SU-DHL-6 (cell line): ENCODE measurements around the gene WNT7A.

Experiments used
- H2AFZ ChIP-seq: fragments of 200-600 bp; sonication (generic); 2 replicates; pipeline ENCODE4 v1.6.1; 2014; ENCODE audit warnings: low read depth, mild to moderate bottlenecking, moderate library complexity, mixed read lengths, antibody characterized with exemption, low read length; ENCODE audit not compliant: severe bottlenecking
- H3F3A ChIP-seq: fragments of 200-600 bp; shearing (Covaris generic); 2 replicates; pipeline ENCODE4 v1.6.0; 2016; ENCODE audit warnings: antibody characterized with exemption, mild to moderate bottlenecking; ENCODE audit not compliant: insufficient read depth
- H3K27ac ChIP-seq: fragments of 200-600 bp; sonication (generic); 2 replicates; pipeline ENCODE4 v1.5.1; 2016; ENCODE audit warnings: low read depth, mild to moderate bottlenecking, low read length, moderate library complexity, mixed read lengths
- H3K27me3 ChIP-seq: fragments of 200-600 bp; sonication (generic), shearing (Covaris generic); 2 replicates; pipeline ENCODE4 v1.6.0; 2014; ENCODE audit warnings: mild to moderate bottlenecking, low read length
- H3K36me3 ChIP-seq: fragments of 200-600 bp; sonication (generic); 2 replicates; pipeline ENCODE4 v1.6.1; 2014; ENCODE audit warnings: mild to moderate bottlenecking, low read length, mixed read lengths
- H3K4me2 ChIP-seq: fragments of 300-600, 200-600 bp; shearing (Covaris generic), sonication (generic); 2 replicates; pipeline ENCODE4 v1.6.0; 2014; ENCODE audit warnings: low read length, low read depth, mild to moderate bottlenecking; ENCODE audit not compliant: poor library complexity, severe bottlenecking
- H3K4me3 ChIP-seq: fragments of 200-600 bp; sonication (generic); 2 replicates; pipeline ENCODE4 v1.5.1; 2014; ENCODE audit warnings: antibody characterized with exemption, low read length, mild to moderate bottlenecking, mixed read lengths; ENCODE audit not compliant: insufficient read depth, poor library complexity, severe bottlenecking
- H3K79me2 ChIP-seq: fragments of 200-600 bp; sonication (generic); 2 replicates; pipeline ENCODE4 v1.6.1; 2014; ENCODE audit warnings: mild to moderate bottlenecking, low read length, moderate library complexity; ENCODE audit not compliant: insufficient read depth
- H3K9ac ChIP-seq: fragments of 200-600 bp; sonication (generic); 2 replicates; pipeline ENCODE4 v1.7.0; 2014; ENCODE audit warnings: mild to moderate bottlenecking, low read length
- H3K9me2 ChIP-seq: fragments of 200-600 bp; sonication (generic); replicated peaks from 2 replicates; pipeline ENCODE4 v1.6.1; 2014; ENCODE audit warnings: low read length; ENCODE audit not compliant: insufficient read depth
- H3K9me3 ChIP-seq: fragments of 200-600 bp; sonication (generic); 2 replicates; pipeline ENCODE4 v1.6.1; 2014; ENCODE audit warnings: low read length, mixed read lengths; ENCODE audit not compliant: insufficient read depth
- H4K20me1 ChIP-seq: fragments of 200-600 bp; sonication (generic); 2 replicates; pipeline ENCODE4 v1.6.1; 2014; ENCODE audit warnings: low read depth, mild to moderate bottlenecking, antibody characterized with exemption, low read length, moderate library complexity, mixed read lengths
- EZH2phosphoT487 ChIP-seq: fragments of 200-600 bp; sonication (generic), shearing (Covaris generic); conservative IDR thresholded peaks from 2 replicates; pipeline ENCODE4 v1.6.1; 2018; ENCODE audit warnings: mild to moderate bottlenecking, antibody characterized with exemption, low read length, moderate library complexity, mixed read lengths
- TF ChIP-seq, protein P1 (sequence below): fragments of 200-600 bp; sonication (generic); IDR thresholded peaks from one replicate; pipeline ENCODE4 v1.5.1; 2017; ENCODE audit warnings: antibody characterized with exemption, mild to moderate bottlenecking, low read length, moderate library complexity; ENCODE audit not compliant: insufficient read depth, poor library complexity, severe bottlenecking

Gene WNT7A

DNA sequence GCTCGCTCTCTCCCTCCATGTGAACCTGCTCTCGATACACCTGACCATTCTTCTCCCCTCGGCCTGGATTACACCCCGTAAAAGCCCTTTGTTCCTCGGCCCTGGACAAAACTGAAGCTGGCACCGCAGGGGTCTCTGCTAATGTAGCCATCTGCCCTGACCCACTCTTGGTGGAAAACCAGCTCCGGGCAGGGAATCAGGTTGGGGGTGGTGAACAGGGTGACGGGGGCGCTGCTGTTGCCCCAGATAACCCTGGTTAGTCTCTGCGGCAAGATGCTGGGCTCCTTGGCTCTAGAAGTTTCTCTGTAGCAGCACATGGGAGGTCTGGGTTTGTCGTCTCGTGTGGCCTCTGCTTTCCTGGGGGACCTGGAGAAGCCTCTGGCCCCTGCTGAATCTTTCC, 86.4 kb downstream of the WNT7A start:
- H3K4me2 ChIP-seq = no peak overlapping the region
- no peak overlapping the region for H3K9ac ChIP-seq
- TF ChIP-seq, protein P1, sequence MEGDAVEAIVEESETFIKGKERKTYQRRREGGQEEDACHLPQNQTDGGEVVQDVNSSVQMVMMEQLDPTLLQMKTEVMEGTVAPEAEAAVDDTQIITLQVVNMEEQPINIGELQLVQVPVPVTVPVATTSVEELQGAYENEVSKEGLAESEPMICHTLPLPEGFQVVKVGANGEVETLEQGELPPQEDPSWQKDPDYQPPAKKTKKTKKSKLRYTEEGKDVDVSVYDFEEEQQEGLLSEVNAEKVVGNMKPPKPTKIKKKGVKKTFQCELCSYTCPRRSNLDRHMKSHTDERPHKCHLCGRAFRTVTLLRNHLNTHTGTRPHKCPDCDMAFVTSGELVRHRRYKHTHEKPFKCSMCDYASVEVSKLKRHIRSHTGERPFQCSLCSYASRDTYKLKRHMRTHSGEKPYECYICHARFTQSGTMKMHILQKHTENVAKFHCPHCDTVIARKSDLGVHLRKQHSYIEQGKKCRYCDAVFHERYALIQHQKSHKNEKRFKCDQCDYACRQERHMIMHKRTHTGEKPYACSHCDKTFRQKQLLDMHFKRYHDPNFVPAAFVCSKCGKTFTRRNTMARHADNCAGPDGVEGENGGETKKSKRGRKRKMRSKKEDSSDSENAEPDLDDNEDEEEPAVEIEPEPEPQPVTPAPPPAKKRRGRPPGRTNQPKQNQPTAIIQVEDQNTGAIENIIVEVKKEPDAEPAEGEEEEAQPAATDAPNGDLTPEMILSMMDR = no peak
- no peak for TF ChIP-seq EZH2phosphoT487
- no peak overlapping the region for H3K4me3 ChIP-seq
- H3K36me3 ChIP-seq = no peaks in the 10 kb centered on the region
- H3K27ac ChIP-seq = no peak overlapping the region
- H3K79me2 ChIP-seq = no peaks in the 10 kb centered on the region
- no peak overlapping the region for H2AFZ ChIP-seq
- H3K9me3 ChIP-seq = no peaks in the 10 kb centered on the region
- no peaks in the 10 kb centered on the region for H3K9me2 ChIP-seq
- H3K27me3 ChIP-seq = no peaks in the 10 kb centered on the region
- H4K20me1 ChIP-seq = no peaks in the 10 kb centered on the region
- H3F3A ChIP-seq = no peaks in the 10 kb centered on the region

GRCh38 chr3:13792512-13793371, 87.1 kb downstream of the WNT7A start:
- H2AFZ ChIP-seq = no peak overlapping the region
- no peak overlapping the region for H3K9ac ChIP-seq
- H3K27ac ChIP-seq = no peak overlapping the region
- H3K4me2 ChIP-seq = no peak overlapping the region
- no peaks in the 10 kb centered on the region for H3K27me3 ChIP-seq
- no peaks in the 10 kb centered on the region for H3K9me2 ChIP-seq
- no peaks in the 10 kb centered on the region for H3K36me3 ChIP-seq
- H3K79me2 ChIP-seq = no peaks in the 10 kb centered on the region
- TF ChIP-seq, protein P1 = no peak
- no peak for TF ChIP-seq EZH2phosphoT487
- H3F3A ChIP-seq = no peaks in the 10 kb centered on the region
- H3K9me3 ChIP-seq = no peaks in the 10 kb centered on the region
- no peaks in the 10 kb centered on the region for H4K20me1 ChIP-seq
- no peak overlapping the region for H3K4me3 ChIP-seq

GRCh38 chr3:13792051-13792490, 87.8 kb downstream of the WNT7A start:
- Histone ChIP-seq H3K9me2 (no peaks in the 10 kb centered on the region), H3K27ac (no peak overlapping the region), H4K20me1 (no peaks in the 10 kb centered on the region), H3K27me3 (no peaks in the 10 kb centered on the region), H3K4me2 (no peak overlapping the region), H3K36me3 (no peaks in the 10 kb centered on the region), H3K79me2 (no peaks in the 10 kb centered on the region), H3K9ac (no peak overlapping the region), H3K4me3 (no peak overlapping the region), H3K9me3 (no peaks in the 10 kb centered on the region), H3F3A (no peaks in the 10 kb centered on the region), H2AFZ (no peak overlapping the region)
- no peak for TF ChIP-seq EZH2phosphoT487
- TF ChIP-seq, protein P1 = no peak
